DOHH2 (cell line): ENCODE data around the gene MCU.

Source experiments
- H3F3A ChIP-seq: fragments of 200-600 bp; sonication (generic), shearing (Covaris generic); 2 replicates; pipeline ENCODE4 v1.6.0; 2016; ENCODE audit warnings: antibody characterized with exemption, mild to moderate bottlenecking; ENCODE audit not compliant: control insufficient read depth, insufficient read depth
- H3K27ac ChIP-seq: fragments of 200-600 bp; sonication (generic); 2 replicates; pipeline ENCODE4 v1.5.1; 2014; ENCODE audit warnings: low read depth, mild to moderate bottlenecking, low read length, moderate library complexity
- H3K27me3 ChIP-seq: fragments of 200-600 bp; sonication (generic); 2 replicates; pipeline ENCODE4 v1.6.1; 2014; ENCODE audit warnings: mild to moderate bottlenecking, low read length, mixed read lengths; ENCODE audit not compliant: control insufficient read depth
- H3K36me3 ChIP-seq: fragments of 200-600 bp; sonication (generic); 2 replicates; pipeline ENCODE4 v1.6.1; 2014; ENCODE audit warnings: mild to moderate bottlenecking, low read length, moderate library complexity, mixed read lengths; ENCODE audit not compliant: control insufficient read depth
- H3K4me1 ChIP-seq: fragments of 200-600 bp; sonication (generic); 2 replicates; pipeline ENCODE4 v1.6.1; 2014; ENCODE audit warnings: mild to moderate bottlenecking, low read length, mixed read lengths; ENCODE audit not compliant: control insufficient read depth
- H3K4me2 ChIP-seq: fragments of 200-600 bp; sonication (generic); 2 replicates; pipeline ENCODE4 v1.6.0; 2014; ENCODE audit warnings: mild to moderate bottlenecking, low read length, moderate library complexity
- H3K4me3 ChIP-seq: fragments of 200-600 bp; sonication (generic); 2 replicates; pipeline ENCODE4 v1.5.1; 2014; ENCODE audit warnings: mild to moderate bottlenecking, low read length, mixed read lengths
- H3K79me2 ChIP-seq: fragments of 200-600 bp; sonication (generic); 2 replicates; pipeline ENCODE4 v1.6.1; 2014; ENCODE audit warnings: mild to moderate bottlenecking, low read length, mixed read lengths; ENCODE audit not compliant: control insufficient read depth
- H3K9me2 ChIP-seq: fragments of 200-600 bp; sonication (generic); replicated peaks from 2 replicates; pipeline ENCODE4 v1.6.1; 2014; ENCODE audit warnings: mild to moderate bottlenecking, low read length, mixed read lengths; ENCODE audit not compliant: control insufficient read depth
- H3K9me3 ChIP-seq: fragments of 200-600 bp; sonication (generic); 2 replicates; pipeline ENCODE4 v1.6.1; 2014; ENCODE audit warnings: antibody characterized with exemption, low read length, mixed read lengths; ENCODE audit not compliant: control insufficient read depth, insufficient read depth
- H4K20me1 ChIP-seq: fragments of 200-600 bp; sonication (generic); 2 replicates; pipeline ENCODE4 v1.6.0; 2014; ENCODE audit warnings: low read depth, mild to moderate bottlenecking, antibody characterized with exemption, low read length, moderate library complexity; ENCODE audit not compliant: control insufficient read depth, insufficient read depth
- EZH2phosphoT487 ChIP-seq: fragments of 200-600 bp; sonication (generic); IDR thresholded peaks from 2 replicates; pipeline ENCODE4 v1.6.1; 2017; ENCODE audit warnings: borderline replicate concordance, mild to moderate bottlenecking, antibody characterized with exemption, low read length, moderate library complexity, mixed read lengths
- TF ChIP-seq, protein P1 (sequence below): fragments of 200-600 bp; sonication (generic); IDR thresholded peaks from one replicate; pipeline ENCODE4 v1.5.1; 2014; ENCODE audit warnings: antibody characterized with exemption, mild to moderate bottlenecking, low read depth, low read length; ENCODE audit not compliant: poor library complexity, severe bottlenecking

Gene MCU

DNA sequence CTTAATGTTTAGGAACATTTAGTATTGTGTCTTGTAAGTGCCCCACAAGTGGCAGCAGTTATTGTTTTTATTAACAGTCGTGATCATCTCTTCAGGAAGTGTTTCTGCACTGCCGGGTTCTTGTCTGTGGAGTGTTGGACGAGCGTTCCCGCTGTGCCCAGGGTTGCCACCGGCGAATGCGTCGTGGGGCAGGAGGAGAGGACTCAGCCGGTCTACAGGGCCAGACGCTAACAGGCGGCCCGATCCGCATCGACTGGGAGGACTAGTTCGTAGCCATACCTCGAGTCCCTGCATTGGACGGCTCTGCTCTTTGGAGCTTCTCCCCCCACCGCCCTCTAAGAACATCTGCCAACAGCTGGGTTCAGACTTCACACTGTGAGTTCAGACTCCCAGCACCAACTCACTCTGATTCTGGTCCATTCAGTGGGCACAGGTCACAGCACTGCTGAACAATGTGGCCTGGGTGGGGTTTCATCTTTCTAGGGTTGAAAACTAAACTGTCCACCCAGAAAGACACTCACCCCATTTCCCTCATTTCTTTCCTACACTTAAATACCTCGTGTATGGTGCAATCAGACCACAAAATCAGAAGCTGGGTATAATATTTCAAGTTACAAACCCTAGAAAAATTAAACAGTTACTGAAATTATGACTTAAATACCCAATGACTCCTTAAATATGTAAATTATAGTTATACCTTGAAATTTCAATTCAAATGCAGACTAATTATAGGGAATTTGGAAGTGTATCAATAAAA lies 240.5 kb downstream of the MCU start:
- 0 out of 2 replicates have a peak, but pooled peaks cover 5% of the 10 kb centered on the region for H3K27me3 ChIP-seq
- no peaks in the 10 kb centered on the region for H3K4me1 ChIP-seq
- H3K79me2 ChIP-seq: no peaks in the 10 kb centered on the region
- H3K27ac ChIP-seq: no peak overlapping the region
- H3K9me3 ChIP-seq: no peaks in the 10 kb centered on the region
- H3K4me2 ChIP-seq: no peak overlapping the region
- TF ChIP-seq EZH2phosphoT487: no peak
- TF ChIP-seq, protein P1, sequence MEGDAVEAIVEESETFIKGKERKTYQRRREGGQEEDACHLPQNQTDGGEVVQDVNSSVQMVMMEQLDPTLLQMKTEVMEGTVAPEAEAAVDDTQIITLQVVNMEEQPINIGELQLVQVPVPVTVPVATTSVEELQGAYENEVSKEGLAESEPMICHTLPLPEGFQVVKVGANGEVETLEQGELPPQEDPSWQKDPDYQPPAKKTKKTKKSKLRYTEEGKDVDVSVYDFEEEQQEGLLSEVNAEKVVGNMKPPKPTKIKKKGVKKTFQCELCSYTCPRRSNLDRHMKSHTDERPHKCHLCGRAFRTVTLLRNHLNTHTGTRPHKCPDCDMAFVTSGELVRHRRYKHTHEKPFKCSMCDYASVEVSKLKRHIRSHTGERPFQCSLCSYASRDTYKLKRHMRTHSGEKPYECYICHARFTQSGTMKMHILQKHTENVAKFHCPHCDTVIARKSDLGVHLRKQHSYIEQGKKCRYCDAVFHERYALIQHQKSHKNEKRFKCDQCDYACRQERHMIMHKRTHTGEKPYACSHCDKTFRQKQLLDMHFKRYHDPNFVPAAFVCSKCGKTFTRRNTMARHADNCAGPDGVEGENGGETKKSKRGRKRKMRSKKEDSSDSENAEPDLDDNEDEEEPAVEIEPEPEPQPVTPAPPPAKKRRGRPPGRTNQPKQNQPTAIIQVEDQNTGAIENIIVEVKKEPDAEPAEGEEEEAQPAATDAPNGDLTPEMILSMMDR: no peak
- no peaks in the 10 kb centered on the region for H3K9me2 ChIP-seq
- H4K20me1 ChIP-seq: no peaks in the 10 kb centered on the region
- H3K36me3 ChIP-seq: no peaks in the 10 kb centered on the region
- H3F3A ChIP-seq: no peaks in the 10 kb centered on the region
- H3K4me3 ChIP-seq: no peak overlapping the region

DNA sequence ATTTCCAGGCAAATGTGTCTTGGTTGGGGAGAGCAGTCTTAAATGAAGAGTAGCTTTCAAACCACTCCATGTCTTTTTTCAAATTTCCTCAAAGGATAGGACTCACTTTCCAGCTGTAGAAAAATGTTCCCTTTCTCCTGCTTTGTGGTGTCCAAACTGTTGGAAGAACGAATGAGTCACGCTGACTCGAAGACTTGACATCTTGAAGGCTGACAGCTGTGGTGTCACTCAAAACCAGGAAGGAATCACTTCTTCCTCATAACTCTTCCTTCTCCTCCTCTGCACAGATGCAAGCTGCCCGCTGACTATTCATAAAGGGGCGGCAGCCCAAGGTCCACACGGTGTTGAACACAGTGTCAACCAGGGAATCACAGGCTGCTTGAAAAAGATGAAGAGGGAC lies 243.4 kb downstream of the MCU start:
- H3K9me2 ChIP-seq: no peaks in the 10 kb centered on the region
- no peaks in the 10 kb centered on the region for H3K79me2 ChIP-seq
- H3K9me3 ChIP-seq: no peaks in the 10 kb centered on the region
- peaks cover 5% of the 10 kb centered on the region; the same call in 1 of the 2 replicates for H3K27me3 ChIP-seq
- H4K20me1 ChIP-seq: no peaks in the 10 kb centered on the region
- TF ChIP-seq EZH2phosphoT487: no peak
- TF ChIP-seq, protein P1: no peak
- H3F3A ChIP-seq: no peaks in the 10 kb centered on the region
- H3K4me1 ChIP-seq: no peaks in the 10 kb centered on the region
- no peak overlapping the region for H3K4me2 ChIP-seq
- H3K36me3 ChIP-seq: no peaks in the 10 kb centered on the region
- no peak overlapping the region for H3K27ac ChIP-seq
- H3K4me3 ChIP-seq: no peak overlapping the region
